ENCODE measurements around the gene SLC22A15.
"Not testable (repeated sequence)": the region's sequence is repeated elsewhere in the genome, so short reads cannot be mapped to it uniquely, and the experiment has no call there.

SLC22A15 gene

GRCh38 chr1:116031302-116031835, 55.1 kb downstream of the SLC22A15 start:
- no peak for DNase-seq (ENCODE audit: low spot score)

GRCh38 chr1:116033322-116033721, 57.0 kb downstream of the SLC22A15 start:
- DNase-seq (ENCODE audit: low spot score) = no peak

- no peak for DNase-seq (ENCODE audit: low spot score)
Observed at GRCh38 chr1:116036255-116036654, 59.9 kb downstream of the SLC22A15 start.

- DNase-seq (ENCODE audit: low spot score) = no peak
Observed at GRCh38 chr1:116038679-116039078, 62.4 kb downstream of the SLC22A15 start.

- no peak for DNase-seq (ENCODE audit: low spot score)
Observed at GRCh38 chr1:116044071-116044470, 67.8 kb downstream of the SLC22A15 start.

- not testable (repeated sequence) for DNase-seq (ENCODE audit: low spot score)
Observed at GRCh38 chr1:116046933-116047332, 70.6 kb downstream of the SLC22A15 start.

- not testable (repeated sequence) for DNase-seq (ENCODE audit: low spot score)
Observed at GRCh38 chr1:116051896-116052295, 75.6 kb downstream of the SLC22A15 start.

GRCh38 chr1:116062201-116062600, 85.9 kb downstream of the SLC22A15 start:
- no peak for DNase-seq (ENCODE audit: low spot score)

GRCh38 chr1:116064616-116065015, 88.3 kb downstream of the SLC22A15 start:
- DNase-seq (ENCODE audit: low spot score) = no peak

- no peak for DNase-seq (ENCODE audit: low spot score)
Observed at GRCh38 chr1:116066868-116067565, 90.7 kb downstream of the SLC22A15 start.

- DNase-seq (ENCODE audit: low spot score) = no peak
Observed at GRCh38 chr1:116067566-116067890, 91.2 kb downstream of the SLC22A15 start.

GRCh38 chr1:116075575-116075974, 99.3 kb downstream of the SLC22A15 start:
- DNase-seq (ENCODE audit: low spot score) = no peak

GRCh38 chr1:116075990-116076389, 99.7 kb downstream of the SLC22A15 start:
- no peak for DNase-seq (ENCODE audit: low spot score)

GRCh38 chr1:116076831-116077230, 100.5 kb downstream of the SLC22A15 start:
- peak; percentile 35 for DNase-seq (ENCODE audit: low spot score)

GRCh38 chr1:116078699-116079223, 102.4 kb downstream of the SLC22A15 start:
- DNase-seq (ENCODE audit: low spot score) = no peak

GRCh38 chr1:116087628-116088027, 111.3 kb downstream of the SLC22A15 start:
- DNase-seq (ENCODE audit: low spot score) = no peak

GRCh38 chr1:116089870-116090269, 113.6 kb downstream of the SLC22A15 start:
- no peak for DNase-seq (ENCODE audit: low spot score)

GRCh38 chr1:116091083-116091482, 114.8 kb downstream of the SLC22A15 start:
- DNase-seq (ENCODE audit: low spot score) = no peak

- no peak for DNase-seq (ENCODE audit: low spot score)
Observed at GRCh38 chr1:116092752-116093489, 116.6 kb downstream of the SLC22A15 start.

GRCh38 chr1:116095027-116095426, 118.7 kb downstream of the SLC22A15 start:
- no peak for DNase-seq (ENCODE audit: low spot score)

GRCh38 chr1:116096013-116096618, 119.8 kb downstream of the SLC22A15 start:
- DNase-seq (ENCODE audit: low spot score) = no peak

- DNase-seq (ENCODE audit: low spot score) = no peak
Observed at GRCh38 chr1:116097626-116098025, 121.3 kb downstream of the SLC22A15 start.

- DNase-seq (ENCODE audit: low spot score) = no peak
Observed at GRCh38 chr1:116099379-116099778, 123.1 kb downstream of the SLC22A15 start.
